ENCODE data around the gene RRAGB.
"Not testable (repeated sequence)": the region's sequence is repeated elsewhere in the genome, so short reads cannot be mapped to it uniquely, and the experiment has no call there.

RRAGB gene

DNA sequence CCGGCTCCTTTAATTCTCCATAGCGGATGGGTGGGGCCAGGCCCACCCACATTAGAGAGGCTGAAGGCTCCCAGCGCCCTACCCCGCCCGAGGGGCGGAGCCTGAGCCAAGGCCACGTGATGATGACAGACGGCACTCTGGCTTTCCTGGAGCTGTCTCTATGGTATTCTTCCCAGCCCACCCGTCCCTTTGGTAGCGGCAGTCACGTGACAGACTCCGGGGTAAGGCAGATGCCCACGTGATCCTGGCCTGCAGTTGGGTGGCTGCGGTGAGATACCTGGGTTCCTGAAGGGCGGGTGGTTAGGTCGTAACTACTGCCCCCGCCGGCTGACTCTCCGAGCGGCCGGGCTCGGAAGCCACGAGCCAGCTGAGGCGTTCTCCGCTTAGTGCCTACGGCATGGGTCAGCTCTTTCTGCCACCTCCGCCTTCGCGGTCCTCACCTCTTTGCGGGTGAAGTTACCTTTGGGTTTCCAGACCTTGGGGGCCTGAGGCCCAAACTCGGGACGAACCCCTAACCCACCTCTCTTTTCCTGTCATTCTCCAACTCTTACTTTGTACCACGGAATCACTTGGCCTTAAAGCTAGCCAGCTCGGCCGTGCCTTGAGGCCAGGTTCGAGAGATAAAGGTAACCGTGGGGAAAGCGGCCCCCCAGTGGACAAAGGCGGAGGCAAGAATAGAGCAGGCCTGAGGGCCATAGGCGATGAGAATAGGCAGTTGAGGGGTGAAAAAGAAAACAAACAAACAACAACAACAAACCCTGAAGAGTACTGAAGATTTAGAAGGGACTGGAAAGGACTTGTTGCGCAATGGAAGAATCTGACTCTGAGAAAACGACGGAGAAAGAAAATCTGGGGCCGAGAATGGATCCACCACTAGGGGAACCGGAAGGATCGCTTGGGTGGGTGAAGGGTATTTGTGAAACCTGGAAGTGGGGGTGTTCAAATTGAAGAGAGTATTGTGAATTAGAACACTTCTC, at the start of gene RRAGB:
RRAGB (plus strand) TSS at position 229 of the 977 bp plus-strand sequence; CDS start at position 808, 579 bp downstream.
- DNase-seq (ENCODE audit: low read depth in 2 of 2): peak; percentile 73 to 84

DNA sequence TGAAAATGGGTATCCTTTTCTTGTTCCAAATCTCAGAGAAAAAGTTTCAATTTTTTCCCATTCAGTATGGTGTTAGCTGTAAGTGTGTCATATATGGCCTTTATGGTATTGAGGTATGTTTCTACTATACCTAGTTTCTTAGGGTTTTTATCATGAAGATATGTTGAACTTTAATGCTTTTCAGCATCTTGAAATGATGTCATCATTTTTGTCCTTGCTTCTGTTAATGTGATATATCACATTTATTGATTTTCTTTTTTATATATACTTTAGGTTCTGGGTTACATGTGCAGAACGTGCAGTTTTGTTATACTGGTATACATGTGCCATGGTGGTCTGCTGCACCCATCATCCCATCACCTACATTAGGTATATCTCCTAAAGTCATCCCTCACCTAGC, 49.5 kb upstream of the RRAGB start:
- no peak for DNase-seq (ENCODE audit: low read depth in 2 of 2)

- not testable (repeated sequence) for DNase-seq (ENCODE audit: low read depth in 2 of 2)
These were observed 29.0 kb upstream of the RRAGB start for GRCh38 chrX:55688579-55688978.

DNA sequence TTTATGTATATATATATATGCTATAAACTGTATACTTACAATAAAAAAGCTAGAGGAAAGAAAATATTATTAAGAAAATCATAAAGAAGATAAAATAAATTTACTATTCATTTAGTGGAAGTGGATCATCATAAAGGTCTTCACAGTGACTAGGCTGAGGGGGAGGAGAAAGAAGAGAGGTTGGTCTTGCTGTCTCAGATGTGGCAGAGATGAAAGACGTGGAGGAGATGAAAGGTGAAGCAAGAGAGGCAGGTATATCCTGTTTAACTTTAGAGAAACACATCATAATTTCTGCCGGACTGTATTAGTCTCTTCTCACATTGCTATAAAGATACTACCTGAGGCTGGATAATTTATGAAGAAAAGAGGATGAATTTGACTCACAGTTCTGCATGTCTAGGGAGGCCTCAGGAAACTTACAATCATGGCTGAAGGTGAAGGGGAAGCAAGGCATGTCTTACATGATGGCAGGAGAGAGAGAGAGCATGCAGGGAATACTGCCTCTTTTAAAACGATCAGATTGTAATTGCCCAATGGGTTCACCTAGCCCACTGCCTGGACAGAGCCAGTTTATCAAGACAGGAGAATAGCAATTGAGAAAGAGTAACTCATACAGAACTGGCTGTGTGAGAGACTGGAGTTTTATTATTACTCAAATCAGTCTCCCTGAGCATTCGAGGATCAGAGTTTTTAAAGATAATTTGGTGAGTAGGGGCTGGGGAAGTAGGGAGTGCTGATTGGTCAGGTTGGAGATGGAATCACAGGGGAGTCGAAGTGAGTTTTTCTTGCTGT, 22.1 kb upstream of the RRAGB start:
- no peak for DNase-seq (ENCODE audit: low read depth in 2 of 2)

DNA sequence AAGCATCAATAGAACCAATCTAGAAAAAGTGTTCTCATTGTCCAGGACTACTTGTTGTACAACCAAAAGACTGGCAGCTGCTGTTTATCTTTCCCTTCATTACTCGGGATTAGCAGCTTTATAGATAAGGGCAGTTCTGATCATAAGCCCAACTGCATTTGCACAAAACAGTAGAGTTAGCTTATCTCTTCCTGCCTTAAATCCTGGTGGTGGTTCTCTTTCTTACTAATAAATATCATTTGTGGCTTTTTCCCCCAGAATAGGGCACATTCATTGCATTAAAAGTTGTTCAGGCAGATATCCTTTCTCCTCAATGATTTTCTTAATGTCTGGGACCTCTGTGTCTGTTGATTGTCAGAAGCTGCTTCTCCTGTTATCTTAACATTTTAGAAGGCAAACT, 20.2 kb upstream of the RRAGB start:
- DNase-seq (ENCODE audit: low read depth in 2 of 2): no peak

DNA sequence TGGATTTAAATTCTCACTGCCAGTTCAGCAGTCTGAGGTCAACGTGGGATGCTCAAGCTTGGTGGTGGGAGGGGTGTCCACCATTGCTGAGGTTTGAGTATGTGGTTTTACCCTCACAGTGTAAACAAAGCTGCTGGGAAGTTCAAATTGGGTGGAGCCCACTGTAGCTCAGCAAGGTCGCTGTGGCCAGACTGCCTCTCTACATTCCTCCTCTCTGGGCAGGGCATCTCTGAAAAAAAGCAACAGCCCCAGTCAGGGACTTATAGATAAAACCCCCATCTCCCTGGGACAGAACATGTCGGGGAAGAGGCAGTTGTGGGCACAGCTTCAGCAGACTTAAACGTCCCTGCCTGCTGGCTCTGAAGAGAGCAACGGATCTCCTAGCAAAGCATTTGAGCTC, 14.9 kb upstream of the RRAGB start:
- no peak for DNase-seq (ENCODE audit: low read depth in 2 of 2)

GRCh38 chrX:55703436-55703835, 14.1 kb upstream of the RRAGB start:
- DNase-seq (ENCODE audit: low read depth in 2 of 2): not testable (repeated sequence)

- not testable (repeated sequence) for DNase-seq (ENCODE audit: low read depth in 2 of 2)
These were observed 12.5 kb upstream of the RRAGB start for GRCh38 chrX:55705066-55705465.

DNA sequence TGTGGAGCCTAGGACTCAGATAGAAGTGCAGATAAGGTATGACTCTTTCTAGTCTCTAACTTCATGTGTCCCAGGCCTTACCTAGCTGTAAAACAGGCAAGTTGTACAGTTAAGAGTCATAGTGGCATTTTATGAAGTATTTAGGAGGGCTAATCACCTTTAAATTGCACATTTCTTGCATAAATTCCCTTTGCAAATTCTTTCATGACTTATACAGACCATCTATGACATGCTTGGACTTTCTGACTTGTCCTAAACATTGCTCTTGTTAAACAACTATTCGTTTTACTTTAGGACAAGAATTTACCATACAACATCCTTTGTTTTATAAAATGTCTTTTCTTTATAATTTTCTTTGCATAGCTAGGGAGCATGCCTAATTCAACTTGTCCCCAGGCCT, 7.8 kb upstream of the RRAGB start:
- DNase-seq (ENCODE audit: low read depth in 2 of 2): no peak

GRCh38 chrX:55710701-55711100, 6.8 kb upstream of the RRAGB start:
- no peak for DNase-seq (ENCODE audit: low read depth in 2 of 2)

- DNase-seq (ENCODE audit: low read depth in 2 of 2): no peak
These were observed 3.9 kb upstream of the RRAGB start for GRCh38 chrX:55713631-55714030.

GRCh38 chrX:55714161-55714560, 3.4 kb upstream of the RRAGB start:
- DNase-seq (ENCODE audit: low read depth in 2 of 2): no peak

DNA sequence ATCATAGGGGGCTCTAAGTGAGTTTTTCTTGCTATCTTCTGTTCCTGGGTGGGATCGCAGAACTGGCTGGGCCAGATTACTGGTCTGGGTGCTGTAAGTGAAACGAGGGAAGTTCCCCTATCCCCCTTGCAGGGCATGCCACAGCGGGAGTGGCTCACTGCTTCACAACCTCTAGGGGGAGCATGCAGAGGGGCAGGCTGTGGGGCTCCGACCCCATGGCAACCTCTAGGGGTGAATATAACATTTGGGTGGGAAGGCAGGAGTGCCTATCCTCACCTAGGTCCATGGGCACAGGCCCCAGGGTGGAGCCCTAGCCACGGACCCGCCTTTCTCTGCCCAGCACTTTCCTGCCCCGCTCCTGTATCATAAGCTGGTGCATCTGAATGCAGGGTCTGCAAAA, 1.7 kb upstream of the RRAGB start:
- no peak for DNase-seq (ENCODE audit: low read depth in 2 of 2)

- no peak for DNase-seq (ENCODE audit: low read depth in 2 of 2)
These were observed 612 bp upstream of the RRAGB start for GRCh38 chrX:55716937-55717336.

GRCh38 chrX:55731826-55732225, 14.3 kb downstream of the RRAGB start:
- DNase-seq (ENCODE audit: low read depth in 2 of 2): no peak

GRCh38 chrX:55738969-55739368, 21.4 kb downstream of the RRAGB start:
- DNase-seq (ENCODE audit: low read depth in 2 of 2): no peak

DNA sequence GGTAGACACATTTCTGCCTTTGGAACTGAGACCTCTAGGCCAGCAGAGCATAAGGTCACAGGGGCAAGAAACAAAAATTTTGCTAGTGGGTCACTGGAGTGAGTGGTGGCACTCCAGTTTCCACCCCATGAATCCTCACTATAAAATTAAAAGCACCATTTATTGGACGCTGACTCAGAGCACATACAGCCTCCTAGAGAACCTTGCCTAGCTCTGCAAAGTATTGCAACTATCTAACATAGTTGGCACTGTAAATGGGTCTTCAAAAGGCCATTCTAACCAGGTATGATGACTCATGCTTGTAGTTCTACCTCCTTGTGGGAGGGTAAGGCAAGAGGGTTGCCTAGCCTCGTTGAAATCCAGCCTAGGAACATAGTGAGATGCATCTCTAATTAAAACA, 25.1 kb downstream of the RRAGB start:
- DNase-seq (ENCODE audit: low read depth in 2 of 2): no peak

DNA sequence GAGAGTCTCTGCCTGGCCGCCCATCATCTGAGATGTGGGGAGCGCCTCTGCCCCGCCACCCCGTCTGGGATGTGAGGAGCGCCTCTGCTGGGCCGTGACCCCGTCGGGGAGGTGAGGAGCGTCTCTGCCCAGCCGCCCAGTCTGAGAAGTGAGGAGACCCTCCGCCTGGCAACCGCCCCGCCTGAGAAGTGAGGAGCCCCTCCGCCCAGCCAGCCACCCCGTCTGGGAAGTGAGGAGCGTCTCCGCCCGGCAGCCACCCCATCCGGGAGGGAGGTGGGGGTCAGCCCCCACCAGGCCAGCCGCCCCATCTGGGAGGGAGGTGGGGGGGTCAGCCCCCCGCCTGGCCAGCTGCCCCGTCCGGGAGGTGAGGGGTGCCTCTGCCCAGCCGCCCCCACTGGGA, 30.9 kb downstream of the RRAGB start:
- DNase-seq (ENCODE audit: low read depth in 2 of 2): not testable (repeated sequence)

DNA sequence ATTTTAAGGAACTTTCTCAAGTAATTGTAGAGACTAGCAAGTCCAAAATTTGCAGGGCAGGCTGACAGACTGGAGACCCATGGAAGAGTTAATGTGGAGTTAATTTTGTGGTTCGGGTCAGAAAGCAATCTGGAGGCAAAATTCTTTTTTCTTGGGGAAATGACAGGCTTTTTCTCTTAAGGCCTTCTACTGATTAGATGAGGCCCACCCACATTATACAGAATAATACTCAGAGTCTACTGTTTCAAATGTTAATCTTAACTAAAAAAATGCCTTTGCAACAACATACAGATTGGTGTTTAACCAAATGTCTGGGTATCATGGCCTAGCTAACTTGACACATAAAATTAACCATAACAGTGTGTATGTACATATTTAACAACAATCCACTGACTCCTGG, 32.7 kb downstream of the RRAGB start:
- no peak for DNase-seq (ENCODE audit: low read depth in 2 of 2)

DNA sequence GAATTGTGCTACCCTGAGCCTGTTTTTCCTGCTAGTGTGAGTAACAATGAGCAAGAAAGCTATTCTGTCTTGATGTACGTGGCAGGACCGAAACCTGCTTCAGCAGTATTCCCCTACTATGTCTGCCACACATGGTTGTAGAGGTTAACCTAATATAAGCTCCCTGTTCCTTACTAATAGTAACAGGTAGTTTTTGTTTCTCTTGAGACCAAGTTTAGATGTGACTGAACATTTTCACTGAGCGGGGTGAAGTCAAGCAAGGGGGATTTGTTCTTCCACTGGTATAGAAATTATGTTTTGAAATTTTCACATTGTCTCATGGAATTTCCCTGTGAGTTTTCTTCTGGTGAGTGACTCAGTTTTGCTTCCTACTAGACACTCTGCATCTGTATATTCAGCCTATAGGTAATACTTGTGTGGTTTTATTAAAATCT, 37.3 kb downstream of the RRAGB start:
- no peak for DNase-seq (ENCODE audit: low read depth in 2 of 2)

- DNase-seq (ENCODE audit: low read depth in 2 of 2): no peak
These were observed 40.5 kb downstream of the RRAGB start for GRCh38 chrX:55758033-55758432.

DNA sequence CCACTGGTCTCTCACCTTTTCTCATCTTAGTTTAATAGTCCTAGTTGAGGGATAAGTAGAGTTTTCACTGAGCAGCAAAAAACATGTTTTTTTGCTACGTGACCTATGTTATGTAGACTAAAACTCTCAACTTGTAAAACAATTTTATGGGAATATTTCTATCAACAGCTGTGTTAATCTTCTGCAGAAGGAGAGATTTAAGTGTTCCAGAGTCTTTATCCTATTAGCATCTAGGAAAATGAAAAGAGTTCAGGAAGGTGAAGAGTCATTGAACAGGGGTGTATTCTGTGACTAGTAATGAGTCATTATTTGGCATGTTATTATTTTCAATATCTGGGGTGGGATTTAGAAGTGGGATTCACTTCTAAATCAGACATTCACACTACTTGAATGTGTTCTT, 41.9 kb downstream of the RRAGB start:
- DNase-seq (ENCODE audit: low read depth in 2 of 2): no peak

GRCh38 chrX:55767100-55767499, 49.6 kb downstream of the RRAGB start:
- no peak for DNase-seq (ENCODE audit: low read depth in 2 of 2)
